Retina (tissue), 1 donor: ENCODE measurements around the gene RPLP1.
A peak's percentile ranks its signal among the peaks of the same experiment; 100 is the strongest.

Experiments
- DNase-seq: peaks from one replicate; pipeline ENCODE4 v3.0.0-alpha.2; 2016

RPLP1 gene

DNA sequence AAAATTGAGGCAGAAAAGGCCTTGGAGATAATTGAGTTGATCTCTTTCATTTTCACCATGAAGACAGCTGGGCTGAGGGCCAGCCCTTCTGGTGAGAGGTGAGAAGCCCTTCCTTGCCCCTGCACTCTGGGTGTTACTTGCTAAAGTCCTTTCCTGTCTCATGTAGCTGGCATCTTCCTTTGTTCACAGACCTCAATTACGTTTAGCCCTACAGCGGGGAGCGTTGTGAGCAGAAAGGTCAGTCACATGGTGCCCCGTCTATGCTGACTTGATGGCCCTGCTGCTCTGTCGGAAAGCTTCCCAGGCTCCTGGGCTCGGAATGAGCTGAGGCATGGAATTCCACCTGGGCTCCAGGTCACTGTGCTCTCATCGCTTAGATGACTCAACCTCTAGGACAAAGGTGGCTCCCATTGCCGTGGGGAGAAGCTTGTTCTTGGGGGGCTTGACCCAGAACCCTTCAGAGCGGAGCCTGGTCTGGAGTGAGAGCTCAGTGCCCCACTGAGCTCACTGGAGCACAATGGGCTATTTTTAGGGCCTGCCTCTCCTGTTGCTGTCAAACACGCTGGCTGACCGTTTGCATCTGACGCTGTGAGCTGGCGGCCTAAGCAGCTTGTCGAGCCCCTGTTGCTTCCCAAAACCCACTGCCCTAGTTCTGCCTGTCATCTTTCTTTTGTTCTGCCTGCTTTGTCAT is 47.0 kb downstream of the RPLP1 start:
- peak; percentile 87 for DNase-seq

DNA sequence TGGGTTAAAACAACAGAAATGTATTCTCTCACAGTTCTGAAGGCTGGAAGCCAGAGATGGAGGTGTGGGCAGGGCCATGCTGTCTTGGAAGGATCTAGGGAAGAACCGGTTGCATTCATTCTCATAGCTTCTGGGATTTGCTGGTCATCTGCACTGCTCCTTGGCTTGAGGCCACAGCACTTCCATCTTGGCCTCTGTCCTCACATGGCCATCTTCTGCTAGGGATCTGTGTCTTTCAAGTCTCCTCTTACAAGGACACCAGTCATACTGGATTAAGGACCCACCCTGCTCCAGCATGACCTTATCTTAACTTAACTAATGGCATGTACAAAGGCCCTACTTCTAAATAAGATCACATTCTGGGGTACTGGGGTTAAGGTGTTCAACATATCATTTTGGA is 47.7 kb downstream of the RPLP1 start:
- no peak for DNase-seq

DNA sequence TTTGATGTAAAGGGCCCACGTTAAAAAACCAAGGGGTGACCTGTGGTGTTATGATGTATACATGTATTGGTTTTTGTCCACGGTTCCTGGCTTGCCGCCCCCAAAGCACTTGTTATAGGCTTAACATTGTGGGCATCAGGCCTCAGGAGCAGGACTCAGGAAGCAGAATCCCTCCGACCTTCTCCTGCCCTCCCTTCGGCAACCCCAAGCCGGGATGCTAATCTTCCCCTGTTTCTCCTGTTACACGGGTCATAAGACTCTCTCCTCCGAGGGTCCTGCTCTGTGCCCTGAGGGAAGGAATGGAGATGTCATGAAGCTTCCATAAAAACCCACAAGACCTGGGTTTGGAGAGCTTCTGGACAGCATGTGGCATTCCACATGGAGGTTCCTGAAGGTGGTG is 48.8 kb downstream of the RPLP1 start:
- no peak for DNase-seq

DNA sequence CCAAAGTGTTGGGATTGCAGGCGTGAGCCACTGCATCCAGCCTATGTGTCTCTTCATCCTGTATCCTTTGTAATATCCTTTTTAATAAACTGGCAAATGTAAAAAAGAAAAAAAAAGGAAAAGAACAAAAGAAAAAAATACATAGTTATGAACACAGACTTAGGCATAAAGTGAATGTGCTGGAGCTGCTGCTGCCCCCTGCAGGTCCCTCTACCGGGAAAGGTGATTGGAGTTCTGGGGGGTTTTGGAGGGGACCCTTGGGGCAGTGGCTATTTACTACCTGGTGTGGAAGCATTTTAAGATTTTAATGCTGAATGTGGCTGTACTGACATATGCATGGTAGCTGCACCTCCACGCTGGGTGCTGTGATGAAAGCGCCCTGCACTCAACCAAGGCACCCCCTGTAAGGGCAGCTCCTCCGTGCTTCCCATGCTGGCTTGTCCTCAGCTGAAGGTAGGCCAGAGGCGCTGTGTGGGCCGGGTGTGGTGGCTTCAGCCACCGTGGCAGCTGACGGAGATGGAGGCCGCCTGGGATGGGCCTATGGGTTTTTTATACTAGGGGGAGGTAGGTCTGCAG is 49.9 kb downstream of the RPLP1 start:
- DNase-seq, result no peak

DNA sequence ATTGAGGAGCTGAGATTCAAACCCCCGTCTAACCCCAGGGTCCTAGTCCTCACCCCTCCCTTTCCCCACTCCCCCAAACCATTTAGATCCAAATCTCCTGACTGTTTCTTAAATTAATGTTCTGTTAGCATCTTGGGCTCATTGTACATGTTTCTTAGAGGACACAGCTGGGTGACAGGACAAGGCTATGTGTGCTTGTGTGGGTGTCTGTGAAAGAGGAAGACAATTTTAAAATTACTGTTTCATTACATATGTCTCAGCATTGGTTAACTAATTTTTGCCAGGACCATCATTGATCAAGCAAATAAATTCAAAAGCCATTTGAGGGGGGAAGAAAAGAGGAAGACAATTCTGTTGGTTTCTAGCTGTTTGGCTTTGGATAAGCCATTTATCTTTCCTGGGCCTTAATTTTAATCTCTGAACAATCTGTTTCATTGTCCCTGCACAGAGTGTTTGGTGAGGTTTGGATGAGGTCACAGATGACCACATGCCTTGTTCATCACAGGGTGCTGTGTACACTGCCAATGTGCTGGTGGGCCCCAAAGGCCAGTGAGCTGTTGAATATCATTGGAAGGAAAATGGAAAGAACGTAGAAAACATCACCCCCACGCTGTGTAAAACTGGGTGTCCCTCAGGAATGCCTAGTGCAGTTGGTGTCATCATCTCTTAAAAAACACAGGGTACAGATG is 51.9 kb downstream of the RPLP1 start:
- no peak for DNase-seq
